Neural progenitor cell (in vitro differentiated cells): ENCODE data around the gene SCYGR8. TPM values are rescaled to one million over a fixed set of nuclear protein-coding genes. Genes with fewer than 3 reads are reported as not detected.
A peak's percentile ranks its signal among the peaks of the same experiment; 100 is the strongest.
"Not testable (repeated sequence)": the region's sequence is repeated elsewhere in the genome, so short reads cannot be mapped to it uniquely, and the experiment has no call there.

Experiments used
- DNase-seq: peaks from one replicate; pipeline ENCODE4 v3.0.0-alpha.2; 2016; ENCODE audit warnings: low spot score
- H2AFZ ChIP-seq: fragments of 200-600 bp; sonication (generic); replicated peaks from 2 replicates; pipeline ENCODE4 v1.6.1; 2016; ENCODE audit warnings: antibody characterized with exemption
- H3F3A ChIP-seq: fragments of 200-600 bp; sonication (generic); 2 replicates; pipeline ENCODE4 v1.6.1; 2016; ENCODE audit warnings: antibody characterized with exemption, low read depth
- H3K27ac ChIP-seq: fragments of 200-600 bp; sonication (generic); 2 replicates; pipeline ENCODE4 v1.5.1; 2016; ENCODE audit warnings: mild to moderate bottlenecking
- H3K27me3 ChIP-seq: fragments of 200-600 bp; sonication (generic); 2 replicates; pipeline ENCODE4 v1.6.1; 2016; ENCODE audit warnings: mild to moderate bottlenecking, moderate library complexity
- H3K36me3 ChIP-seq: fragments of 200-600 bp; sonication (generic); 2 replicates; pipeline ENCODE4 v1.5.1; 2016
- H3K4me1 ChIP-seq: fragments of 200-600 bp; sonication (generic); 2 replicates; pipeline ENCODE4 v1.6.1; 2016; ENCODE audit warnings: mixed run types
- H3K4me2 ChIP-seq: fragments of 200-600 bp; sonication (generic); 2 replicates; pipeline ENCODE4 v1.6.1; 2016
- H3K4me3 ChIP-seq: fragments of 200-600 bp; sonication (generic); 2 replicates; pipeline ENCODE4 v1.5.1; 2016
- H3K79me2 ChIP-seq: fragments of 200-600 bp; sonication (generic); 2 replicates; pipeline ENCODE4 v1.6.1; 2016; ENCODE audit warnings: low read depth
- H3K9ac ChIP-seq: fragments of 200-600 bp; sonication (generic); 2 replicates; pipeline ENCODE4 v1.6.1; 2016
- H3K9me3 ChIP-seq: fragments of 200-600 bp; sonication (generic); 2 replicates; pipeline ENCODE4 v1.5.1; 2016; ENCODE audit warnings: low read depth
- H4K20me1 ChIP-seq: fragments of 200-600 bp; sonication (generic); 2 replicates; pipeline ENCODE4 v1.6.1; 2016; ENCODE audit warnings: low read depth
- H3K27ac Mint-ChIP-seq: 3 replicates; pipeline ENCODE4 v1.8.0; 2021; ENCODE audit warnings: mixed read lengths
- H3K27me3 Mint-ChIP-seq: 2 replicates; pipeline ENCODE4 v1.8.0; 2022; ENCODE audit warnings: low read depth, mild to moderate bottlenecking, inconsistent platforms, moderate library complexity, mixed read lengths; ENCODE audit not compliant: insufficient read depth
- H3K36me3 Mint-ChIP-seq: 3 replicates; pipeline ENCODE4 v1.8.0; 2021; ENCODE audit warnings: mixed read lengths
- H3K4me1 Mint-ChIP-seq: 3 replicates; pipeline ENCODE4 v1.8.0; 2021; ENCODE audit warnings: mixed read lengths
- H3K4me3 Mint-ChIP-seq: 3 replicates; pipeline ENCODE4 v1.8.0; 2021; ENCODE audit warnings: mild to moderate bottlenecking, moderate library complexity, mixed read lengths
- H3K9me3 Mint-ChIP-seq: 3 replicates; pipeline ENCODE4 v1.8.0; 2020; ENCODE audit warnings: mixed read lengths
- CTCF ChIP-seq: fragments of 200-600 bp; sonication (generic); IDR thresholded peaks from 2 replicates; pipeline ENCODE4 v1.5.1; 2017; ENCODE audit warnings: antibody characterized with exemption, mild to moderate bottlenecking
- EZH2 ChIP-seq: fragments of 200-600 bp; sonication (generic); IDR thresholded peaks from 2 replicates; pipeline ENCODE4 v1.6.1; 2017; ENCODE audit warnings: antibody characterized with exemption, mild to moderate bottlenecking, moderate library complexity
- EZH2phosphoT487 ChIP-seq: fragments of 200-600 bp; sonication (generic); IDR thresholded peaks from 2 replicates; pipeline ENCODE4 v1.6.1; 2017; ENCODE audit warnings: antibody characterized with exemption
- total RNA-seq: library from RNA; depleted of rRNA; stranded (reverse); fragments of >200 nt; gene quantifications from 2 replicates; pipeline ENCODE4 v1.2.3, GENCODE V29; 2015; ENCODE audit warnings: low replicate concordance

Gene SCYGR8
- total RNA-seq, 1 donor from 2014 or later: not detected

- no peaks in the 10 kb centered on the region for H3K27me3 ChIP-seq
Measured at GRCh38 chr2:227728035-227728434, 17.7 kb upstream of the SCYGR8 start, which contains the start of gene SCYGR7. TSS of gene SCYGR7 (plus strand) at chr2:227728335. CDS start at chr2:227728335, 0 bp downstream.

GRCh38 chr2:227739351-227739750 is 6.3 kb upstream of the SCYGR8 start:
- no peak overlapping the region for H3K4me3 ChIP-seq
- no peaks in the 10 kb centered on the region for H4K20me1 ChIP-seq
- H3F3A ChIP-seq: no peaks in the 10 kb centered on the region
- Mint-ChIP-seq H3K4me3 (no peak overlapping the region), H3K27me3 (peaks cover 3% of the 10 kb centered on the region), H3K36me3 (no peaks in the 10 kb centered on the region), H3K9me3 (no peaks in the 10 kb centered on the region), H3K4me1 (peaks cover 2% of the 10 kb centered on the region), H3K27ac (no peak overlapping the region)
- TF ChIP-seq EZH2: no peak
- TF ChIP-seq EZH2phosphoT487: no peak
- TF ChIP-seq CTCF: no peak
- no peaks in the 10 kb centered on the region for H3K27me3 ChIP-seq
- no peaks in the 10 kb centered on the region for H3K79me2 ChIP-seq
- no peak overlapping the region for H2AFZ ChIP-seq
- no peak overlapping the region for H3K27ac ChIP-seq
- H3K36me3 ChIP-seq: no peaks in the 10 kb centered on the region
- no peak for DNase-seq
- H3K4me2 ChIP-seq: no peak overlapping the region
- H3K9me3 ChIP-seq: no peaks in the 10 kb centered on the region
- H3K4me1 ChIP-seq: no peaks in the 10 kb centered on the region
- H3K9ac ChIP-seq: no peak overlapping the region

More at GRCh38 chr2:227728035-227728434, 17.7 kb upstream of the SCYGR8 start, which contains the start of gene SCYGR7:
- Histone ChIP-seq H3K9ac (no peak within 1 kb of the TSS), H3K4me2 (no peak within 1 kb of the TSS), H3K27ac (no peak within 1 kb of the TSS), H3K4me3 (no peak within 1 kb of the TSS), H3F3A (no peaks in the 10 kb centered on the region), H4K20me1 (no peaks in the 10 kb centered on the region), H3K9me3 (no peaks in the 10 kb centered on the region), H3K4me1 (no peaks in the 10 kb centered on the region), H2AFZ (no peak within 1 kb of the TSS), H3K79me2 (no peaks in the 10 kb centered on the region), H3K36me3 (no peaks in the 10 kb centered on the region)
- H3K9me3 Mint-ChIP-seq: peaks cover under 1% of the 10 kb centered on the region
- no peaks in the 10 kb centered on the region for H3K4me1 Mint-ChIP-seq
- no peak for DNase-seq
- no peak within 1 kb of the TSS for H3K27ac Mint-ChIP-seq
- no peaks in the 10 kb centered on the region for H3K36me3 Mint-ChIP-seq
- no peak within 1 kb of the TSS for H3K4me3 Mint-ChIP-seq
- no peaks in the 10 kb centered on the region for H3K27me3 Mint-ChIP-seq
- no peak for TF ChIP-seq EZH2
- no peak for TF ChIP-seq CTCF
- TF ChIP-seq EZH2phosphoT487: no peak

- DNase-seq: peak; percentile 41
- H4K20me1 ChIP-seq, H3K27ac ChIP-seq, H3K36me3 ChIP-seq, H3K4me1 Mint-ChIP-seq, H3K9ac ChIP-seq, H3K4me3 ChIP-seq, H3K27ac Mint-ChIP-seq, H3K4me1 ChIP-seq, H3K4me2 ChIP-seq, H3K27me3 ChIP-seq, H3K9me3 ChIP-seq, H3K36me3 Mint-ChIP-seq, H2AFZ ChIP-seq, H3F3A ChIP-seq, H3K4me3 Mint-ChIP-seq, H3K27me3 Mint-ChIP-seq, H3K79me2 ChIP-seq, H3K9me3 Mint-ChIP-seq: not testable (repeated sequence)
- peak; percentile 44 for TF ChIP-seq CTCF
Measured at GRCh38 chr2:227740705-227741104, 5.0 kb upstream of the SCYGR8 start.
